ENCODE results near the gene SRMS. TPM values are rescaled to one million over a fixed set of nuclear protein-coding genes. Genes with fewer than 3 reads are reported as not detected.
"Not testable (repeated sequence)": the region's sequence is repeated elsewhere in the genome, so short reads cannot be mapped to it uniquely, and the experiment has no call there.

The SRMS gene
- total RNA-seq, 1 donor from 2014 or later, result 0.16 TPM

DNA sequence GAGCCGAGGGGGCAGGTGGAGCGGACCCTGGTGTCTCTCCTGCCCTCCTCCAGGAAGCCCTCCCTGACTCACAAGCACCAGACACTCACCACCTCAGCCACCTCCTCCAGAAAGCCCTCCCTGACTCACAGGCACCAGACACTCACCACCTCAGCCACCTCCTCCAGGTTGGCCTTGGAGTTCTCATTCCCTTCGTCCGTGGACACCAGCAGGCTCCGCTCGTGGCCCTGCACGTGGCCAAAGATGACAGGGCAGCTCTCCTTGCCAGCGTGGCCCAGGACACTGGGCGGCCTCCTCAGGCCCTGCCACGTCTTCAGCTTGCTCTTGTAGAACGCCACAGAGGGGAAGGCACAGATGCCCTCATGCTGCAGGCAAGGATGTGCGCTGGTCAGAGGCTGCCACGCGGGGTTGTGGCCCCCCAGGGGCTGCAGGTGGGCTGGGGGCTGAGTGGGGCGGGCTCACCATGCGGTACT lies 12.8 kb upstream of the SRMS start:
- Mint-ChIP-seq H3K27me3 (no peaks in the 10 kb centered on the region), H3K9me3 (no peaks in the 10 kb centered on the region), H3K36me3 (ENCODE audit: low read depth) (peaks cover 23% of the 10 kb centered on the region), H3K27ac (no peak overlapping the region), H3K4me1 (peaks cover 7% of the 10 kb centered on the region), H3K4me3 (no peak overlapping the region)
- intact Hi-C loops (cut with micrococcal nuclease), result no loop called here
- POLR2A ChIA-PET, result interaction anchor here (1.5 kb wide), 1 partner anchor 8 kb away, joined by 4 read pairs; no protein-coding TSS in a partner anchor
- TF ChIP-seq, protein P1, sequence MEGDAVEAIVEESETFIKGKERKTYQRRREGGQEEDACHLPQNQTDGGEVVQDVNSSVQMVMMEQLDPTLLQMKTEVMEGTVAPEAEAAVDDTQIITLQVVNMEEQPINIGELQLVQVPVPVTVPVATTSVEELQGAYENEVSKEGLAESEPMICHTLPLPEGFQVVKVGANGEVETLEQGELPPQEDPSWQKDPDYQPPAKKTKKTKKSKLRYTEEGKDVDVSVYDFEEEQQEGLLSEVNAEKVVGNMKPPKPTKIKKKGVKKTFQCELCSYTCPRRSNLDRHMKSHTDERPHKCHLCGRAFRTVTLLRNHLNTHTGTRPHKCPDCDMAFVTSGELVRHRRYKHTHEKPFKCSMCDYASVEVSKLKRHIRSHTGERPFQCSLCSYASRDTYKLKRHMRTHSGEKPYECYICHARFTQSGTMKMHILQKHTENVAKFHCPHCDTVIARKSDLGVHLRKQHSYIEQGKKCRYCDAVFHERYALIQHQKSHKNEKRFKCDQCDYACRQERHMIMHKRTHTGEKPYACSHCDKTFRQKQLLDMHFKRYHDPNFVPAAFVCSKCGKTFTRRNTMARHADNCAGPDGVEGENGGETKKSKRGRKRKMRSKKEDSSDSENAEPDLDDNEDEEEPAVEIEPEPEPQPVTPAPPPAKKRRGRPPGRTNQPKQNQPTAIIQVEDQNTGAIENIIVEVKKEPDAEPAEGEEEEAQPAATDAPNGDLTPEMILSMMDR (IDR thresholded peaks at IDR 0.05), result no peak
- CTCF ChIA-PET, result no interaction called here
- DNase-seq (no peak), ATAC-seq (ENCODE audit: low read depth) (no peak)

DNA sequence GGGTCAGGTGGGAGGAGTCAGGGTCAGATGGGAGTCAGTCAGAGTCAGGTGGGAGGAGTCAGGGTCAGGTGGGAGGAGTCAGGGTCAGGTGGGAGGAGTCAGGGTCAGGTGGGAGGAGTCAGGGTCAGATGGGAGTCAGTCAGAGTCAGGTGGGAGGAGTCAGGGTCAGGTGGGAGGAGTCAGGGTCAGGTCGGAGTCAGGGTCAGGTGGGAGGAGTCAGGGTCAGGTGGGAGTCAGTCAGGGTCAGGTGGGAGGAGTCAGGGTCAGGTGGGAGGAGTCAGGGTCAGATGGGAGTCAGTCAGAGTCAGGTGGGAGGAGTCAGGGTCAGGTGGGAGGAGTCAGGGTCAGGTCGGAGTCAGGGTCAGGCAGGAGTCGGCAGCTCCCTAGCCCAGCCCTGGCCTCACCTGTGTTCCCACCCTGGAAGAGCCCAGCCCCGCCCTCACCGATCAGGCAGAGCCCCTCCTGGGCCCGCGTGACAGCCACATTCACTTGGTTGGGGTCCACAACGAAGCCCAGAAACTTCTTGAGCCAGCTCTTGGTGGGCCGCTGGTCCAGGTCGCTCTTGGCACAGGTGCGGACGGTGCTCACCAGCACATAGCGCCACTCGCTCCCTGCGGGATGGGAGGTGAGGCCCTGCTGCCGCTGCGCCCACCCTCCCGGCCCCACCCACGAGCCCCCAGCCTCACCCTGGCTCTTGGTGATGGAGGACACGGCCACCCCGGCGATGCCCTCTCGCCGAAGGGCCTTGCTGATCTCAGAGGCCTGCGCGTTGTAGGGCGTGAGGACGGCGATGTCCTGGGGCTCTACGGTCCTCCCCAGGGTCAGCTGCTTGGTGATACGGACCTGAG lies 12.2 kb upstream of the SRMS start:
- intact Hi-C loops (cut with micrococcal nuclease); H3K4me3 Mint-ChIP-seq; H3K27ac Mint-ChIP-seq; CTCF ChIA-PET; H3K27me3 Mint-ChIP-seq; POLR2A ChIA-PET; DNase-seq; H3K9me3 Mint-ChIP-seq; ATAC-seq (ENCODE audit: low read depth): not testable (repeated sequence)
- H3K36me3 Mint-ChIP-seq (ENCODE audit: low read depth), result peaks cover 23% of the 10 kb centered on the region
- peaks cover 11% of the 10 kb centered on the region for H3K4me1 Mint-ChIP-seq

DNA sequence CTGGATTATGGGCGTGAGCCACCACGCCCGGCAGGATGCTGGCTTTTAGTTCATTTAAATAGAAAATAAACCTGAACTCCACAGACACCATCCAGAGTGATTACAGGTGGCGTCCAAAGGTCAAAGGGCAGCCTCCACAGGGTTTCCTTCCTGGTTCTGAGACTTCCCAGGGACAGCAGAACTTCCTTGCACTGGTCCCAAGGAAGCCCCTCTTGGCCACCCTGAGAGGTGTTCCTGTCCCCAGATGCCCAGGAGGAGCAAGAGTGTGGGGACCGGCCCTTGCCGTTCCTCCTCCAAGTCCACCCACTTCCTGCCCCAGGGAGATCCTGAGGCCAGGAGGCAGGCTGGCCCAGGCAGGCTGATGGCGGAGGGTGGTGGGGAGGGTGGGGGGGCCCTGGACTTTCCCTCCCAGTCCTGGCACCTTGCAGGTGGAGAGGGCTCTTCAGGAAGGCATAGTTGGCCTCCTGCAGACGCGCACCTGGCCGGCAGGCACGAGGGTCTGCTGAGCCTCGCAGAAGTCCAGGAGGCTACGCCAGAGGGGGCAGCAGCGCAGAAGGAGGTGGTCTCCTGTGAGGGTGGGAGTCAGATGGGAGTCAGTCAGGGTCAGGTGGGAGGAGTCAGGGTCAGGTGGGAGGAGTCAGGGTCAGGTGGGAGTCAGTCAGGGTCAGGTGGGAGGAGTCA lies 11.4 kb upstream of the SRMS start:
- POLR2A ChIA-PET, result interaction anchor here (1.1 kb wide), 1 partner anchor 9 kb away, joined by 3 read pairs; no protein-coding TSS in a partner anchor
- intact Hi-C loops (cut with micrococcal nuclease), result no loop called here
- Mint-ChIP-seq H3K4me1 (peaks cover 17% of the 10 kb centered on the region), H3K27me3 (no peaks in the 10 kb centered on the region), H3K9me3 (no peaks in the 10 kb centered on the region), H3K27ac (no peak overlapping the region), H3K4me3 (no peak overlapping the region), H3K36me3 (ENCODE audit: low read depth) (peaks cover 20% of the 10 kb centered on the region)
- TF ChIP-seq, protein P1 (IDR thresholded peaks at IDR 0.05), result no peak
- ATAC-seq (ENCODE audit: low read depth), result no peak
- CTCF ChIA-PET, result no interaction called here
- DNase-seq, result no peak

DNA sequence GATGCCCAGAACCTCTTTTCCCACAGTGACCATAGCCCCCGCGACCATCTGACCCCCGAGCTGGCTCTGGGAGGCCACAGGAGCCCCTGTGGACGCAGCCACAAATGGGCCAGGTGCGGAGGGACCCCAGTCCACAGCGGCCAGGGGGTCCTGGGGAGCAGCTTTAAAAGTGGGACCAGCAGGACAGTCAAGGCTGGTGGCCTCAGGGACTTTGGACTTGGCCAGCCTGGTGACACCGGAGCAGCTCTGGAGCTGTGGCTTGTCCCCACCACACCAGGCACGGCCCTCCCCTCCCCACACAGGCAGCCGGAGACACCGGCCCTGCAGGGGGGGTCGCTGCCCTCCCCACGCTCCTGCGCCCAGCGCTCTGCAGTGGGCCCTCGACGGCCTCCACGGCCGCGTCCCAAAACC lies 9.9 kb upstream of the SRMS start:
- Mint-ChIP-seq H3K27ac (no peak overlapping the region), H3K4me3 (no peak overlapping the region), H3K4me1 (peaks cover 26% of the 10 kb centered on the region), H3K36me3 (ENCODE audit: low read depth) (peaks cover 20% of the 10 kb centered on the region), H3K27me3 (no peaks in the 10 kb centered on the region), H3K9me3 (no peaks in the 10 kb centered on the region)
- intact Hi-C loops (cut with micrococcal nuclease), result no loop called here
- DNase-seq (no peak), ATAC-seq (ENCODE audit: low read depth) (no peak)
- POLR2A ChIA-PET, result no interaction called here
- TF ChIP-seq, protein P1 (IDR thresholded peaks at IDR 0.05), result no peak
- CTCF ChIA-PET, result no interaction called here

DNA sequence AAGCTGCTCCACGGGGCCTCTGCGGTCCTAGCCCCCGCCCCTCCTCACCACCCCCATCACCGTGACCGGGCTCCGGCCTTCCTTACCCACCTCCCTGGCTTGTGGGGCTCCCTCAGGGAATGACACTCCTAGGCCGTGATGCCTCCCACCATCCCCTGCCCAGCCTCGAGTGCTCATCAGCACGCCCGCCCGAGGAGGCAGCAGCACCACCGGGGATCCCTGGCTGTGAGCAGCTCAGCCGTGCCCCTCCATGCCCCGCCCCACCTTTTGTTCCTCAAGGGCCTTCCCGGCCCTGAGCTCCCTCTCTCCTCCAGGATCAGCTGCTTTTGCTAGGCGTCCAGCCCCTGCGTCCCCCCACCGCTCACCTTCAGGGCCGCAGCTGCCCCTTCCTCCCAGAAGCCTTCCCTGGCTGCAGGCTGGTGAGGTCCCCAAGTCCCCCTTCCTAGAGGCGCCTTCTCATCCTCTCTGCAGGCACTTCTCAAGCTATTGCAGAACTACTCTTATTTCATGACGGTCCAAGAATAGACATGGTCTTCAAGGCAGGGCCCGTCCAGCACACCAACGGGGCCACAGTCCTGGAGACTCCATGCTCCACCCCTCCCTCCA lies 9.4 kb upstream of the SRMS start:
- H3K4me3 Mint-ChIP-seq, result peak overlapping the region; percentile 8
- TF ChIP-seq, protein P1 (IDR thresholded peaks at IDR 0.05), result no peak
- peaks cover 30% of the 10 kb centered on the region for H3K4me1 Mint-ChIP-seq
- ATAC-seq (ENCODE audit: low read depth), result no peak
- no peaks in the 10 kb centered on the region for H3K27me3 Mint-ChIP-seq
- intact Hi-C loops (cut with micrococcal nuclease), result no loop called here
- no peak overlapping the region for H3K27ac Mint-ChIP-seq
- DNase-seq, result no peak
- H3K9me3 Mint-ChIP-seq, result no peaks in the 10 kb centered on the region
- POLR2A ChIA-PET, result no interaction called here
- CTCF ChIA-PET, result no interaction called here
- peaks cover 20% of the 10 kb centered on the region for H3K36me3 Mint-ChIP-seq (ENCODE audit: low read depth)

All from activated B cell treated with CpG ODN at 0.5 μM for 24 hours (primary cell).